ENCODE results near the gene TMEM86A.

Gene TMEM86A

DNA sequence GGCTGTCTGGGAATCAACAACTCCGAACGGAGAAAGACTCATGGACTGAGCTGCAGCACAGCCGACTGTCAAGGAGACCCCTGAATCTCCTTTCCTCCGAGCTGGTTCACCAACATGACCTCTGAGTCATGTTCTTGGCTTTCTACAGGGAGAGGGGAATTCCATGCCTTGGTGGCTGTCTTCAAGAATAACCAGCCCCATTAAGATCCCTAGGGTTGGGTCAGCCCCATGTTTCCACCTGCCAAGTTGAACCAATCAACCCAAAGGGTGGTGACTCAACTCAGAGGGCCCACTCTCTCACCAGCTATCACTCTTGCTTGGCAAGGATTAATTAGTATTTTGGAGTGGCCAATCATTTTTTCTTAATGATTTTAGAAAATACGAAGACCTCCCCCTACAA is 55.7 kb downstream of the TMEM86A start:
- DNase-seq (ENCODE audit: extremely low read depth in 1 of 2, low read depth in 1 of 2) = no peak
